ENCODE results near the gene DLG5. TPM values are rescaled to one million over a fixed set of nuclear protein-coding genes. Genes with fewer than 3 reads are reported as not detected.

The DLG5 gene
- total RNA-seq, 1 donor, result 39.7 TPM

DNA sequence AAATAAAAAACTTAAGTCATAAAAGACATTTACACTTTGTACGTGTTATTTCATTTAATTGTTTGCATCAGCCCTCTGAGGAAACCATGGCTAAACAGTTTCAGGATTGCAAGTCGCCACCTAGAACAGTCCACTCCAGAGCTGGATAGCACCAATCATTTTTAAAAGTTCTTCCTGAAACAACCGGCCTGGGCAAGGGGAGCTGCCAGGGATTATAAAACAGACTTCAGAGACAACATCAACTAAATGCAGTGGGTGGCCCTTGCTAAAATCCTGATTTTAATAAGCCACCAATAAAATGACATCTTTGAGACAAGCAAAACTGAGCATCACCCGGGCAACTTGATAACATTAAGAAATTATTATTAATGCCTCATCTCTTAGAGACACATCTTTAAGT is 13.5 kb downstream of the DLG5 start:
- TF ChIP-seq, protein P1, sequence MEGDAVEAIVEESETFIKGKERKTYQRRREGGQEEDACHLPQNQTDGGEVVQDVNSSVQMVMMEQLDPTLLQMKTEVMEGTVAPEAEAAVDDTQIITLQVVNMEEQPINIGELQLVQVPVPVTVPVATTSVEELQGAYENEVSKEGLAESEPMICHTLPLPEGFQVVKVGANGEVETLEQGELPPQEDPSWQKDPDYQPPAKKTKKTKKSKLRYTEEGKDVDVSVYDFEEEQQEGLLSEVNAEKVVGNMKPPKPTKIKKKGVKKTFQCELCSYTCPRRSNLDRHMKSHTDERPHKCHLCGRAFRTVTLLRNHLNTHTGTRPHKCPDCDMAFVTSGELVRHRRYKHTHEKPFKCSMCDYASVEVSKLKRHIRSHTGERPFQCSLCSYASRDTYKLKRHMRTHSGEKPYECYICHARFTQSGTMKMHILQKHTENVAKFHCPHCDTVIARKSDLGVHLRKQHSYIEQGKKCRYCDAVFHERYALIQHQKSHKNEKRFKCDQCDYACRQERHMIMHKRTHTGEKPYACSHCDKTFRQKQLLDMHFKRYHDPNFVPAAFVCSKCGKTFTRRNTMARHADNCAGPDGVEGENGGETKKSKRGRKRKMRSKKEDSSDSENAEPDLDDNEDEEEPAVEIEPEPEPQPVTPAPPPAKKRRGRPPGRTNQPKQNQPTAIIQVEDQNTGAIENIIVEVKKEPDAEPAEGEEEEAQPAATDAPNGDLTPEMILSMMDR (IDR thresholded peaks at IDR 0.05; ENCODE audit: insufficient read depth, low read depth, low read length), result no peak
- DNase-seq (ENCODE audit: low read depth), result no peak
- H3K4me3 ChIP-seq (ENCODE audit: low read depth, low read length), result no peak overlapping the region

GRCh38 chr10:77912576-77912975 is 14.0 kb downstream of the DLG5 start:
- TF ChIP-seq, protein P1 (IDR thresholded peaks at IDR 0.05; ENCODE audit: insufficient read depth, low read depth, low read length), result no peak
- H3K4me3 ChIP-seq (ENCODE audit: low read depth, low read length), result no peak overlapping the region
- DNase-seq (ENCODE audit: low read depth), result no peak

- TF ChIP-seq, protein P1 (IDR thresholded peaks at IDR 0.05; ENCODE audit: insufficient read depth, low read depth, low read length), result peak; percentile 22
- H3K4me3 ChIP-seq (ENCODE audit: low read depth, low read length), result no peak overlapping the region
- peak; percentile 92 for DNase-seq (ENCODE audit: low read depth)
Measured at GRCh38 chr10:77911535-77912123, 14.9 kb downstream of the DLG5 start.

- TF ChIP-seq, protein P1 (IDR thresholded peaks at IDR 0.05; ENCODE audit: insufficient read depth, low read depth, low read length), result no peak
- no peak for DNase-seq (ENCODE audit: low read depth)
- no peak overlapping the region for H3K4me3 ChIP-seq (ENCODE audit: low read depth, low read length)
Measured at GRCh38 chr10:77910524-77911145, 15.9 kb downstream of the DLG5 start.

DNA sequence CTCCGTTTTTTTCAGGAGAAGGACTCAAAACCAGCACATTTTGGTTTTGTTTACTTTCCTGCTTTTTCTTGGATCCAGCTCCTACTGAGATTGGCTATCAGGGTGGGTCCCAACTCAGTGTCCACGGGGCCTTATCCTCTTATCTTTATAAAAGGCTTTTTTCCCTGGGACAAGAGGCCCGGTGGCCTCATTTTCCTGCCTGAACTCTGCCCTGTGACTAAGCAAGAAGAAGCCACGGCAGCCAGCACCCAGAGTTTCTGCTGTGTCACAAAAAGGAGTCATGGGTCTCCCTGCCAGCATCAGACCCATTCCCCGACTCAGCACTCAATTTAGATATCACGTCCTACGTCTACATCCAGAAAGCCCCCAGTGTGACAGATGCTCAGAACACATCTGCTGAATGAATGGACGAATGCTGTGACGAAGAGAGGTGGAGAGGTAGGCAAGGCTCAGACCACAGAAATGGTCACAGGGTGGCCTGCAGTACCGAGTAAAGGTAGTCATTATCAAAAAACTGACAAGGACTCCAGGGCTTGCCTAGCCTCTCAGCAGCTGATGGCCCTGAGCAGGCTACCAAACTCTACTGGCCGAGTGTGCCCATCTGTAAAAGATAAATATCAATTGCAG is 16.7 kb downstream of the DLG5 start:
- no peak overlapping the region for H3K4me3 ChIP-seq (ENCODE audit: low read depth, low read length)
- TF ChIP-seq, protein P1 (IDR thresholded peaks at IDR 0.05; ENCODE audit: insufficient read depth, low read depth, low read length), result no peak
- DNase-seq (ENCODE audit: low read depth), result peak; percentile 90

DNA sequence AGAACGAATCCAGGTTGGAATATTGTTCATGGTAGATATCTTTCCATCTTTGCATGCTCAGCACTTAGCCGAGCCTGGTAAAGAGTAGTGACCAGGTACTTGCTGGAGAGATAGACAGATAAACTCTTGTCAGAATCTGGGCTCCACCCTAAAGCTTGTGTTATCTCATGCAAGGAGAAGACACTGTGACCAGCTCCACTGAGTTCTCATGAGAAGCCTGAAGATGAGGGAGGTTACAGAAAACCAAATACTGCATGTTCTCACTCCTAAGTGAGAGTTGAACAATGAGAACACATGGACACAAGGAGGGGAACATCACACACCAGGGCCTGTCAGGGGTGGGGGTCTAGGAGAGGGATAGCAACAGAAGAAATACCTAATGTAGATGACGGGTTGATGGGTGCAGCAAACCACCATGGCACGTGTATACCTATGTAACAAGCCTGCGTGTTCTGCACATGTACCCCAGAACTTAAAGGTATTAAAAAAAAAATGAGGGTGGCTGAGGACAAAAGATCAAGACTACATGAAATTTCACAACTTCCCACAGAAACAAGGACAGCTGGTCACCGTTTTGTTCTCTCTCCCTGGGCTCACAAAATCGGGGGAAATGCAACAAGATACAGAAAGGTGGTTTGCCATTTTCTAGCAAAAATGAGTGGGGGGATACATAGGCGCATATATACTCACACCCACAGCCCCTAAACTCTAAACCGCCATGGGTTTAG is 17.4 kb downstream of the DLG5 start:
- TF ChIP-seq, protein P1 (IDR thresholded peaks at IDR 0.05; ENCODE audit: insufficient read depth, low read depth, low read length), result no peak
- peak; percentile 61 for DNase-seq (ENCODE audit: low read depth)

More for the DNA sequence above, 17.4 kb downstream of the DLG5 start:
- H3K4me3 ChIP-seq (ENCODE audit: low read depth, low read length), result no peak overlapping the region

Measured in fibroblast of villous mesenchyme (primary cell).